Activated CD8-positive, alpha-beta T cell treated with anti-CD3 and anti-CD28 coated beads for 36 hours (primary cell): ENCODE measurements around the gene TNFRSF13B. TPM values are rescaled to one million over a fixed set of nuclear protein-coding genes. Genes with fewer than 3 reads are reported as not detected.

Source experiments
- ATAC-seq: fragments of 200-7000 bp; cut with Tn5 transposase; one replicate; pipeline ENCODE4 v1.10.0; 2021; ENCODE audit warnings: mild to moderate bottlenecking, moderate library complexity
- CTCF ChIA-PET: fragments of 350-600 bp; sonication (Branson Sonifier 250); formaldehyde crosslinking; loops from one replicate; lab custom pipeline; 2021; ENCODE audit warnings: antibody characterized with exemption; lab: Charles Lee
- POLR2A ChIA-PET: fragments of 350-600 bp; sonication (Branson Sonifier 250); formaldehyde crosslinking; loops from one replicate; lab custom pipeline; 2021; ENCODE audit warnings: antibody characterized with exemption; lab: Charles Lee
- DNase-seq: peaks from one replicate; pipeline ENCODE4 v3.0.0-alpha.2; 2020
- H3K27ac Mint-ChIP-seq: one replicate; pipeline ENCODE4 v1.8.0; 2021; ENCODE audit warnings: mild to moderate bottlenecking, mixed read lengths
- H3K27me3 Mint-ChIP-seq: one replicate; pipeline ENCODE4 v1.8.0; 2021; ENCODE audit warnings: mixed read lengths
- H3K36me3 Mint-ChIP-seq: one replicate; pipeline ENCODE4 v1.8.0; 2021; ENCODE audit warnings: low read depth, mixed read lengths
- H3K4me1 Mint-ChIP-seq: one replicate; pipeline ENCODE4 v1.8.0; 2021; ENCODE audit warnings: low read depth, mixed read lengths
- H3K4me3 Mint-ChIP-seq: one replicate; pipeline ENCODE4 v1.8.0; 2021; ENCODE audit warnings: mild to moderate bottlenecking, moderate library complexity, mixed read lengths
- H3K9me3 Mint-ChIP-seq: one replicate; pipeline ENCODE4 v1.8.0; 2021; ENCODE audit warnings: mixed read lengths
- intact Hi-C: fragments of 100-400 bp; cut with micrococcal nuclease; formaldehyde crosslinking; loops from one replicate; pipeline ENCODE4 v1.10.0; 2022
- total RNA-seq, 2 experiments: library from RNA; stranded (reverse); gene quantifications; one replicate each; pipeline ENCODE4 v1.2.3, GENCODE V29; 2021
- TF ChIP-seq, protein P1 (sequence below): fragments of 200-600 bp; IDR thresholded peaks from one replicate; pipeline ENCODE4 v1.8.0; 2022; ENCODE audit warnings: antibody characterized with exemption, mild to moderate bottlenecking

Gene TNFRSF13B
- total RNA-seq, 2 experiments from 2014 or later, result not detected

DNA sequence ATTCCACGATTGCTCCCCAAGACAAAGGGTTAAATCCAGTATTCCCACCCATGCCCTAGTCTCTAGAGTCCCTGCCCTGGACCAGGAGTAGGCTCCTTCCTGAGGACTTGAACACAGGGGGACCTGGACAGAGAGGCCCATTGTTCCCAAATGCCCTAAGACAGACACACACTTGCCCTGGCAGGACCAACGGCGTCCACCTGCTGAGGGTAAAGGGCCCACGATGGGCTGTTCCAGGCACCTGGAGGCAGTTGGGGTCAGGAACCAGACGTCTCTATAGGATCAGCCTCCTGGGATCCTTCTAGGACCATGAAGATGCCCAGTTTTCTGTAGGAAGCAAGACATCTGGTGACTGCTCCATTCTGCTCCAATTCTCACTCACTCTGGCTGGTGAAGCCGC is 39.3 kb downstream of the TNFRSF13B start:
- CTCF ChIA-PET, result no interaction called here
- ATAC-seq (no peak), DNase-seq (no peak)
- Mint-ChIP-seq H3K27ac (no peak overlapping the region), H3K9me3 (no peaks in the 10 kb centered on the region), H3K4me1 (no peaks in the 10 kb centered on the region), H3K4me3 (no peak overlapping the region), H3K27me3 (no peaks in the 10 kb centered on the region), H3K36me3 (no peaks in the 10 kb centered on the region)
- TF ChIP-seq, protein P1, sequence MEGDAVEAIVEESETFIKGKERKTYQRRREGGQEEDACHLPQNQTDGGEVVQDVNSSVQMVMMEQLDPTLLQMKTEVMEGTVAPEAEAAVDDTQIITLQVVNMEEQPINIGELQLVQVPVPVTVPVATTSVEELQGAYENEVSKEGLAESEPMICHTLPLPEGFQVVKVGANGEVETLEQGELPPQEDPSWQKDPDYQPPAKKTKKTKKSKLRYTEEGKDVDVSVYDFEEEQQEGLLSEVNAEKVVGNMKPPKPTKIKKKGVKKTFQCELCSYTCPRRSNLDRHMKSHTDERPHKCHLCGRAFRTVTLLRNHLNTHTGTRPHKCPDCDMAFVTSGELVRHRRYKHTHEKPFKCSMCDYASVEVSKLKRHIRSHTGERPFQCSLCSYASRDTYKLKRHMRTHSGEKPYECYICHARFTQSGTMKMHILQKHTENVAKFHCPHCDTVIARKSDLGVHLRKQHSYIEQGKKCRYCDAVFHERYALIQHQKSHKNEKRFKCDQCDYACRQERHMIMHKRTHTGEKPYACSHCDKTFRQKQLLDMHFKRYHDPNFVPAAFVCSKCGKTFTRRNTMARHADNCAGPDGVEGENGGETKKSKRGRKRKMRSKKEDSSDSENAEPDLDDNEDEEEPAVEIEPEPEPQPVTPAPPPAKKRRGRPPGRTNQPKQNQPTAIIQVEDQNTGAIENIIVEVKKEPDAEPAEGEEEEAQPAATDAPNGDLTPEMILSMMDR, result no peak
- intact Hi-C loops, result no loop called here
- POLR2A ChIA-PET, result no interaction called here

DNA sequence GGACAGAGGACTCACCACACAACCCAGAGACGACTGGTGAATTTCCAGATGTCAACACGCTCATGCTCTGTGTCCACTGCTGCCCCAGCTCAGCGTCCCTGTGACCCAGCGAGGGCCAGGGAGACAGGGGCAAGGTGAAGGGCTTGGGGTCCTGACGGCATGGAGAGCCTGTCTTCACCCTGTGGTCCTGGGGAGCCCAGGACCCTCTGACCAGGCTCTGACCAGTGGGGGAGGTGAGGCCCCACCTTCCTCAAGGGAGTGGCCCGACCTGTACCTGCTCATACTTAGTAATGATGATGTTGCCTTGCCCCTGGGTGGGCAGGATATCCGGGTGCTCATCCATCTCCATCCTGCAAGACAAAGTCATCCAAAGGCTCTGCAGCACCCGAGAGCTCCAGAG is 39.8 kb downstream of the TNFRSF13B start:
- ChIA-PET CTCF (no interaction called here), POLR2A (no interaction called here)
- Mint-ChIP-seq H3K9me3 (no peaks in the 10 kb centered on the region), H3K27ac (no peak overlapping the region), H3K4me1 (no peaks in the 10 kb centered on the region), H3K4me3 (no peak overlapping the region), H3K36me3 (no peaks in the 10 kb centered on the region), H3K27me3 (no peaks in the 10 kb centered on the region)
- ATAC-seq (no peak), DNase-seq (no peak)
- TF ChIP-seq, protein P1, result no peak
- intact Hi-C loops, result no loop called here

DNA sequence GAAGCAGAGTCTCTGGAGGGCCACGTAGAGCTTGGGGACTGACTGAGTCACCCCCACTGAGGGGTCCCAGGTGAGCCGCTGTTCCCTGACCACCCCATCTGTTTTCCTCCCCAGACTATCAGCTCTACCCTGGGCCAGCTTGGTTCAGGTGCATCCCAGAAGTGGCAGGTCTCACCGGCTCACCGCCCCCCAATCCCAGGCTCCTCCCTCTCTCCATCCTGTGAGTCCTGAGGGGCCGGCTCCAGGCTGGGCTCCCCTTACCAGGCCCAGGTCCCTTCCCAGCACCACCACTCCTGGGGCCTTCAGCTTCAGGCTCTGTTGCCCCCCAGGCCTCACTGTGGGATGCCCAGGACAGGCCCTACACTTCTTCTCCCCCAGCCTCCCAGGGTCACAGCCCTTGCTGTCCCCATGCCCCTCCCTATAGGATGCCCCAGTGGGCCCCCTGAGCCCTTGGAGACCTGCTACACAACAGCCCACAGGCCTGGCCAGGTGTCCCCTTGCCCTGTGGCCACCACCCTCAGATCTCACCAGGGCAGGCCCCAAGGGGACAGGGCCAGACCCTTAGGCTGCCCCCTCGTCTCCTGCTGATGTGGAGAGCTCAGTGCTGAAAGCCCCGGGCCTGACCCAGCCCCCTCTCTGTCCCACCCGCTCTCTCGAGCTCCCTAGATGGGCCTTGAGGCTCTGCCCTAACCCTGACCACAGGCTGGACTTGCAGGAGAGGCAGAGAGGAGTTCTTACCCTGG is 40.4 kb downstream of the TNFRSF13B start:
- Mint-ChIP-seq H3K27me3 (no peaks in the 10 kb centered on the region), H3K4me3 (no peak overlapping the region), H3K27ac (no peak overlapping the region), H3K9me3 (no peaks in the 10 kb centered on the region), H3K4me1 (no peaks in the 10 kb centered on the region), H3K36me3 (no peaks in the 10 kb centered on the region)
- ChIA-PET POLR2A (no interaction called here), CTCF (no interaction called here)
- no peak for DNase-seq
- TF ChIP-seq, protein P1, result no peak
- intact Hi-C loops, result no loop called here
- ATAC-seq, result no peak

DNA sequence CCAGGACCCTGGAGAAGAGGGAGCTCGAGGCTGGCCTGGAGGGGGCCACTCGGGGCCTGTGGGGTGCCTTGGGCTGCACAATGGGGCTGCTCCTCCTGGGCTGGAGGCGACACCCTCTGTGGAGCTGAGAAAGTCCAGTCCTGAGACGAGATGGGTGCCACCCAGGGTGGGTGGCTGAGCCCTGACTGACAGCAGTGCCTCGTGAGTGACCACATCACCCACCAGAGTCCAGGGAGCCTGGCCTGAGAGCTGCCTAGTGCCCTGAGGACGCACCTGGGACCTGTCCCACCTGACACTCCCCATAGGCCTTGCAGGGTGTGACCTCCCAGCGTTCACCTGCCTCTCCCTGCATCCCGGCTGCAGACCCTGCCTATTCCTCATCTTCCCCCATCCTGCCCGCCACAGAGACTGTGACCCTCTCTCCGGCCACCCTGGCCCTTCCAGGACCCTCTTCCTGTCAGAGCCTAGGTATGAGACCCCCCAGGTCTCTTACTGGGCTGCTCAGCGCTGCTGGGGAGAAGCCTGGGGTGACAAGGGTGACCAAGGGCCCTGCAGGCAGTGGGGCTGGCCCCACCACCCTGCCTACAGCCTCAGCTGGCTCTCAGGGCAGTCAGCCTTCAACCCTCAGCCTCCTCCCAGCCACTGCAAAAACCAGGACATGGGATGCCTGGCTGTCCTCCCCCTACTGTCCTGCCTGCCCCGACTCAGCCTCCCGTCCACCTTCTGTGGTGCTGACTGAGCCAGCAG is 41.2 kb downstream of the TNFRSF13B start:
- Mint-ChIP-seq H3K4me1 (no peaks in the 10 kb centered on the region), H3K27ac (no peak overlapping the region), H3K4me3 (no peak overlapping the region), H3K27me3 (no peaks in the 10 kb centered on the region), H3K9me3 (no peaks in the 10 kb centered on the region), H3K36me3 (no peaks in the 10 kb centered on the region)
- POLR2A ChIA-PET, result no interaction called here
- DNase-seq (no peak), ATAC-seq (no peak)
- TF ChIP-seq, protein P1, result no peak
- CTCF ChIA-PET, result no interaction called here
- intact Hi-C loops, result no loop called here
